ENCODE results near the gene SH3BP5. TPM values are rescaled to one million over a fixed set of nuclear protein-coding genes. Genes with fewer than 3 reads are reported as not detected.

Gene SH3BP5
- total RNA-seq, 2 donors from 2014 or later, result 14.4 to 18.4 TPM

- no peak for DNase-seq (ENCODE audit: low spot score)
- H3K9me3 ChIP-seq, result no peaks in the 10 kb centered on the region
- TF ChIP-seq CTCF (IDR thresholded peaks at IDR 0.05), result no peak
- H3K4me1 ChIP-seq, result peaks cover 0 to 48% of the 10 kb centered on the region in 2 donors
- H3K36me3 ChIP-seq, result no peaks in the 10 kb centered on the region
- peak overlapping the region; percentile 71 to 76 for H3K27ac ChIP-seq
- no peaks in the 10 kb centered on the region for H3K27me3 ChIP-seq
- H3K4me3 ChIP-seq, result no peak overlapping the region
Measured at GRCh38 chr3:15318661-15319060, 13.7 kb downstream of the SH3BP5 start.

- TF ChIP-seq CTCF (IDR thresholded peaks at IDR 0.05), result no peak
- Histone ChIP-seq H3K4me3 (no peak overlapping the region), H3K36me3 (no peaks in the 10 kb centered on the region), H3K27ac (peak overlapping the region; percentile 47 to 71), H3K4me1 (peaks cover 0 to 43% of the 10 kb centered on the region in 2 donors), H3K9me3 (no peaks in the 10 kb centered on the region), H3K27me3 (no peaks in the 10 kb centered on the region)
- peak; percentile 84 for DNase-seq (ENCODE audit: low spot score)
Measured at GRCh38 chr3:15316998-15317435, 15.4 kb downstream of the SH3BP5 start.

DNA sequence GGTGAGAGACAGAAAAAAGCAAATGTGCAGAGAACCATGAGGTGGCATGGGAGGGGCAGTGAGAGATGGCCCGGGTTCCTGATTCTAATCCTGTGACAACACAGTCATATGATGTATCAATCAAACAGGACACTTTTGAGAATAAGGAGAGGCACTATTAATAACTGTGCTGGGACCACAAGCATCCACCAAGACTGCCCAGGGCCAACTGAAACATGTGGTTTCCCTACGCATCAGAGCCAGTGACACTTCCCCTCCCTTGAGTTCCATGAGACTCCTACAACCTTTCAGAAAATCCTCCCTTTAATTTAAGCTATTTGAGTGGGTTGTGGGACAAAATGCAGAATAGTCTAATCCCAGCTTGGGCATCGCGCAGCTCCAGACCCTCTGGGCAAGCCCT, 17.4 kb downstream of the SH3BP5 start:
- Histone ChIP-seq H3K27me3 (no peaks in the 10 kb centered on the region), H3K27ac (peak overlapping the region; percentile 15 to 22), H3K36me3 (no peaks in the 10 kb centered on the region), H3K4me1 (peaks cover 0 to 32% of the 10 kb centered on the region in 2 donors), H3K9me3 (no peaks in the 10 kb centered on the region), H3K4me3 (no peak overlapping the region)
- no peak for DNase-seq (ENCODE audit: low spot score)
- TF ChIP-seq CTCF (IDR thresholded peaks at IDR 0.05), result no peak

GRCh38 chr3:15314276-15314675, 18.1 kb downstream of the SH3BP5 start:
- no peak for DNase-seq (ENCODE audit: low spot score)
- Histone ChIP-seq H3K27me3 (no peaks in the 10 kb centered on the region), H3K4me3 (no peak overlapping the region), H3K9me3 (no peaks in the 10 kb centered on the region), H3K27ac (peak overlapping the region in 1 of 2 donors; percentile 22), H3K4me1 (peaks cover 0 to 27% of the 10 kb centered on the region in 2 donors), H3K36me3 (no peaks in the 10 kb centered on the region)
- TF ChIP-seq CTCF (IDR thresholded peaks at IDR 0.05), result no peak

- H3K36me3 ChIP-seq, result no peaks in the 10 kb centered on the region
- no peak overlapping the region for H3K4me3 ChIP-seq
- no peak for DNase-seq (ENCODE audit: low spot score)
- H3K27ac ChIP-seq, result no peak overlapping the region
- peaks cover 0 to 19% of the 10 kb centered on the region in 2 donors for H3K4me1 ChIP-seq
- H3K27me3 ChIP-seq, result no peaks in the 10 kb centered on the region
- H3K9me3 ChIP-seq, result no peaks in the 10 kb centered on the region
- no peak for TF ChIP-seq CTCF (IDR thresholded peaks at IDR 0.05)
Measured at GRCh38 chr3:15313461-15313860, 18.9 kb downstream of the SH3BP5 start.

DNA sequence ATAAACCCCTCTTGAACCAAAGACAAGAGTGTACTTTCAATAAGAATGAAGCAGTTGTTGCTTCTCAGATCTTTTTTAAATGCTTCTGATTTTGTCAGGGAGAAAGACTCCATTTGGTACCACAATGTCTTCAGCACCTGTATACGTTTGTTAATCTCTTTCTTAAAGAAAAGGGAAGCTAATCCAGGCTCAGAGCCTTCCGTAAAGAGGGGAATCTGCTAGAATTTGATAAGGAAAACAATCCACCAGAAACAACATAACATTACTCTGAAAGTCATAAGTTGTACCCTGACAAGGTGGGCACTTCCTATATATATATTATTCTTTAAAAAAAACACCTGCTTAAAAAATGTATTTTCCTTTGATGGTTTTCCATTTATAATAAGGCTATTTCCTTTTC, 19.8 kb downstream of the SH3BP5 start:
- no peak for TF ChIP-seq CTCF (IDR thresholded peaks at IDR 0.05)
- no peak for DNase-seq (ENCODE audit: low spot score)
- Histone ChIP-seq H3K4me1 (peaks cover 0 to 19% of the 10 kb centered on the region in 2 donors), H3K27me3 (no peaks in the 10 kb centered on the region), H3K4me3 (no peak overlapping the region), H3K36me3 (no peaks in the 10 kb centered on the region), H3K9me3 (no peaks in the 10 kb centered on the region), H3K27ac (no peak overlapping the region)

Data from right atrium auricular region (tissue), 2 donors.